Smooth muscle cell (in vitro differentiated cells): ENCODE results near the gene LAMTOR5. TPM values are rescaled to one million over a fixed set of nuclear protein-coding genes. Genes with fewer than 3 reads are reported as not detected.

ENCODE experiments used
- DNase-seq: peaks from one replicate; lab custom pipeline; 2025; ENCODE audit not compliant: unreplicated experiment; lab: John Stamatoyannopoulos, UW
- H2AFZ ChIP-seq: fragments of 200-600 bp; sonication (generic); 2 replicates; pipeline ENCODE4 v1.6.0; 2016; ENCODE audit warnings: antibody characterized with exemption, low read depth, mild to moderate bottlenecking
- H3F3A ChIP-seq: fragments of 200-600 bp; sonication (generic); 2 replicates; pipeline ENCODE4 v1.6.0; 2017; ENCODE audit warnings: antibody characterized with exemption, low read depth
- H3K27ac ChIP-seq: fragments of 200-600 bp; sonication (generic); 2 replicates; pipeline ENCODE4 v1.5.1; 2016; ENCODE audit warnings: low read depth, mild to moderate bottlenecking
- H3K27me3 ChIP-seq: fragments of 200-600 bp; sonication (generic); 2 replicates; pipeline ENCODE4 v1.6.1; 2016; ENCODE audit warnings: low read depth, mild to moderate bottlenecking
- H3K36me3 ChIP-seq: fragments of 200-600 bp; sonication (generic); 2 replicates; pipeline ENCODE4 v1.5.1; 2016; ENCODE audit warnings: low read depth
- H3K4me1 ChIP-seq: fragments of 200-600 bp; sonication (generic); 2 replicates; pipeline ENCODE4 v1.5.1; 2016; ENCODE audit warnings: low read depth
- H3K4me2 ChIP-seq: fragments of 200-600 bp; sonication (generic); 2 replicates; pipeline ENCODE4 v1.6.0; 2016; ENCODE audit warnings: mild to moderate bottlenecking
- H3K4me3 ChIP-seq: fragments of 200-600 bp; sonication (generic); 2 replicates; pipeline ENCODE4 v1.5.1; 2016; ENCODE audit warnings: mild to moderate bottlenecking
- H3K79me2 ChIP-seq: fragments of 200-600 bp; sonication (generic); 2 replicates; pipeline ENCODE4 v1.6.0; 2016; ENCODE audit warnings: low read depth, mild to moderate bottlenecking
- H3K9ac ChIP-seq: fragments of 200-600 bp; sonication (generic); 2 replicates; pipeline ENCODE4 v1.6.0; 2016; ENCODE audit warnings: low read depth
- H3K9me3 ChIP-seq: fragments of 200-600 bp; sonication (generic); replicated peaks from 2 replicates; pipeline ENCODE4 v1.5.1; 2016; ENCODE audit warnings: low read depth
- H4K20me1 ChIP-seq: fragments of 200-600 bp; sonication (generic); 2 replicates; pipeline ENCODE4 v1.6.0; 2016; ENCODE audit warnings: low read depth
- CTCF ChIP-seq: fragments of 200-600 bp; sonication (generic); IDR thresholded peaks from 2 replicates; pipeline ENCODE4 v1.5.1; 2017; ENCODE audit warnings: borderline replicate concordance, mild to moderate bottlenecking, antibody characterized with exemption; ENCODE audit not compliant: insufficient read depth, poor library complexity, severe bottlenecking
- WGBS: methylation state at CpG from one replicate; pipeline ENCODE4 v1.1.7; 2016; ENCODE audit warnings: low lambda C conversion rate; 5-methylcytosine and 5-hydroxymethylcytosine counted together
- polyA plus RNA-seq: library from polyadenylated mRNA; unstranded; fragments of >200 nt; fragmentation: Nextera tagmentation; extraction: Ambion mirVana; gene quantifications from 2 replicates; pipeline ENCODE4 v1.2.1, GENCODE V29; 2016
- total RNA-seq: library from RNA; depleted of rRNA; stranded (reverse); fragments of >200 nt; gene quantifications from 2 replicates; pipeline ENCODE4 v1.2.3, GENCODE V29; 2014

LAMTOR5 gene
- total and polyA plus RNA-seq, 2 experiments from 2014 or later, result 81.1 to 150 TPM

- no peaks in the 10 kb centered on the region for H3K36me3 ChIP-seq
- no peak overlapping the region for H3K4me2 ChIP-seq
- no peak overlapping the region for H3K4me3 ChIP-seq
- H3K4me1 ChIP-seq, result no peaks in the 10 kb centered on the region
- TF ChIP-seq CTCF, result no peak
- WGBS, result 97% methylated on average over 4 of the region's 4 CpGs
- no peak overlapping the region for H2AFZ ChIP-seq
- H3F3A ChIP-seq, result peaks cover 3% of the 10 kb centered on the region
- no peaks in the 10 kb centered on the region for H4K20me1 ChIP-seq
- H3K9ac ChIP-seq, result no peak overlapping the region
- H3K27me3 ChIP-seq, result no peaks in the 10 kb centered on the region
- no peaks in the 10 kb centered on the region for H3K9me3 ChIP-seq
- H3K79me2 ChIP-seq, result no peaks in the 10 kb centered on the region
- DNase-seq, result no peak
- H3K27ac ChIP-seq, result no peak overlapping the region
These were observed 23.4 kb upstream of the LAMTOR5 start for GRCh38 chr1:110430901-110431300.

- Histone ChIP-seq H4K20me1 (no peaks in the 10 kb centered on the region), H3K36me3 (no peaks in the 10 kb centered on the region), H3F3A (no peaks in the 10 kb centered on the region), H3K9me3 (no peaks in the 10 kb centered on the region), H3K4me2 (no peak overlapping the region), H3K27me3 (no peaks in the 10 kb centered on the region), H3K4me3 (no peak overlapping the region), H3K9ac (no peak overlapping the region), H3K4me1 (peaks cover 2% of the 10 kb centered on the region), H2AFZ (no peak overlapping the region), H3K27ac (no peak overlapping the region), H3K79me2 (no peaks in the 10 kb centered on the region)
- WGBS, result 92% methylated on average over 6 of the region's 6 CpGs
- no peak for TF ChIP-seq CTCF
- DNase-seq, result no peak
These were observed 22.9 kb upstream of the LAMTOR5 start for GRCh38 chr1:110430366-110430765.

- H3K27me3 ChIP-seq, result no peaks in the 10 kb centered on the region
- no peaks in the 10 kb centered on the region for H3F3A ChIP-seq
- DNase-seq, result no peak
- H3K27ac ChIP-seq, result no peak overlapping the region
- no peak overlapping the region for H2AFZ ChIP-seq
- H4K20me1 ChIP-seq, result no peaks in the 10 kb centered on the region
- H3K9me3 ChIP-seq, result no peaks in the 10 kb centered on the region
- no peak for TF ChIP-seq CTCF
- H3K4me2 ChIP-seq, result no peak overlapping the region
- H3K9ac ChIP-seq, result no peak overlapping the region
- WGBS, result 67% methylated on average over 4 of the region's 4 CpGs
- no peaks in the 10 kb centered on the region for H3K79me2 ChIP-seq
- no peaks in the 10 kb centered on the region for H3K36me3 ChIP-seq
- H3K4me1 ChIP-seq, result peaks cover 5% of the 10 kb centered on the region
- no peak overlapping the region for H3K4me3 ChIP-seq
These were observed 21.5 kb upstream of the LAMTOR5 start for GRCh38 chr1:110428946-110429345.

GRCh38 chr1:110426854-110427253 is 19.4 kb upstream of the LAMTOR5 start:
- no peaks in the 10 kb centered on the region for H3K36me3 ChIP-seq
- no peak for TF ChIP-seq CTCF
- no peaks in the 10 kb centered on the region for H4K20me1 ChIP-seq
- H3K4me2 ChIP-seq, result no peak overlapping the region
- no peak overlapping the region for H3K4me3 ChIP-seq
- H3K27ac ChIP-seq, result no peak overlapping the region
- H3K79me2 ChIP-seq, result no peaks in the 10 kb centered on the region
- no peak for DNase-seq
- H3K4me1 ChIP-seq, result peaks cover 5% of the 10 kb centered on the region
- no peak overlapping the region for H3K9ac ChIP-seq
- 75% methylated on average over 4 of the region's 4 CpGs for WGBS
- H2AFZ ChIP-seq, result no peak overlapping the region
- no peaks in the 10 kb centered on the region for H3K27me3 ChIP-seq
- H3K9me3 ChIP-seq, result no peaks in the 10 kb centered on the region
- no peaks in the 10 kb centered on the region for H3F3A ChIP-seq
